ENCODE results near the gene UGT3A2.

The UGT3A2 gene

GRCh38 chr5:36001032-36001431, 65.7 kb downstream of the UGT3A2 start:
- DNase-seq = no peak

- DNase-seq = no peak
Observed at GRCh38 chr5:35999547-35999946, 67.1 kb downstream of the UGT3A2 start.

- no peak for DNase-seq
Observed at GRCh38 chr5:35996076-35996475, 70.6 kb downstream of the UGT3A2 start.

- DNase-seq = no peak
Observed at GRCh38 chr5:35990941-35991611, 75.6 kb downstream of the UGT3A2 start, which contains the start of gene UGT3A1. Gene UGT3A1, minus strand, starts transcription at chr5:35991390. Its CDS starts 150 bp downstream, at chr5:35991240.

- no peak for DNase-seq
Observed at GRCh38 chr5:35990520-35990919, 76.2 kb downstream of the UGT3A2 start.

- no peak for DNase-seq
Observed at GRCh38 chr5:35988529-35988928, 78.2 kb downstream of the UGT3A2 start.

GRCh38 chr5:35987776-35988175, 78.9 kb downstream of the UGT3A2 start:
- DNase-seq = no peak

Measured in activated CD8-positive, alpha-beta memory T cell treated with anti-CD3 and anti-CD28 coated beads for 24 hours (primary cell).